K562 (cell line): ENCODE results near the gene ROR2. TPM values are rescaled to one million over a fixed set of nuclear protein-coding genes. Genes with fewer than 3 reads are reported as not detected.

Experiments
- ATAC-seq: fragments of 200-7000 bp; cut with Tn5 transposase; 3 replicates; pipeline ENCODE4 v1.9.1; 2020; ENCODE audit warnings: moderate library complexity
- BruUV-seq: library from RNA; stranded (reverse); fragments of 400-500 nt; replicated peaks from 2 replicates; lab custom pipeline; 2021; lab: Mats Ljungman, UMichigan
- CTCF ChIA-PET: fragments of 300-600 bp; formaldehyde crosslinking; extraction: SDS; loops from one replicate; lab custom pipeline; 2021; ENCODE audit warnings: low intra/inter-chr PET ratio; lab: Yijun Ruan, JAX
- POLR2A ChIA-PET: fragments of 300-600, 350-650 bp; sonication (Branson Sonifier 250); formaldehyde crosslinking; extraction: SDS; loops from one replicate; lab custom pipeline; 2021; ENCODE audit warnings: antibody characterized with exemption, inconsistent platforms; lab: Yijun Ruan, JAX
- DNase-seq, 4 experiments: peaks; one replicate each; pipeline versions ENCODE4 v3.0.0 to v3.0.0-alpha.2; 2011 to 2018; ENCODE audit warnings: low spot score in 3 of 4, mixed read lengths in 3 of 4; ENCODE audit errors: extremely low read depth in 1 of 4
- FAIRE-seq: peaks from 2 replicates; lab custom pipeline; 2011; peaks lifted over from hg19 to GRCh38; lab: Jason Lieb, UNC
- H2AFZ ChIP-seq: 2 replicates; pipeline ENCODE4 v1.6.0; 2011; ENCODE audit warnings: low read depth, low read length, control low read depth, inconsistent platforms
- H3K27ac ChIP-seq: fragments of 200-600 bp; 3 replicates; pipeline ENCODE4 v1.8.0; 2011; ENCODE audit warnings: low read depth, mild to moderate bottlenecking, control low read depth, inconsistent platforms, low read length, moderate library complexity, mixed read lengths; ENCODE audit errors: extremely low read depth
- H3K27me3 ChIP-seq, 2 experiments: fragments of 300-600 bp in 1 of 2; 2 replicates in 1 of 2; 3 replicates in 1 of 2; pipeline versions ENCODE4 v1.6.0 to v1.8.0; 2011; ENCODE audit warnings: inconsistent platforms in 2 of 2, low read length in 2 of 2, mild to moderate bottlenecking in 1 of 2, mixed read lengths in 1 of 2, moderate library complexity in 1 of 2; ENCODE audit not compliant: control insufficient read depth in 2 of 2, insufficient read depth in 2 of 2
- H3K36me3 ChIP-seq: fragments of 300-600 bp; 3 replicates; pipeline ENCODE4 v1.8.0; 2011; ENCODE audit warnings: mild to moderate bottlenecking, low read length, inconsistent platforms; ENCODE audit not compliant: control insufficient read depth, insufficient read depth
- H3K4me1 ChIP-seq, 2 experiments: fragments of 200-600 bp in 1 of 2; replicated peaks in 1 of 2; 2 replicates in 1 of 2; 3 replicates in 1 of 2; pipeline versions ENCODE4 v1.5.1 to v1.8.0; 2011; ENCODE audit warnings: inconsistent platforms in 2 of 2, low read length in 2 of 2, mild to moderate bottlenecking in 1 of 2, mixed read lengths in 1 of 2, moderate library complexity in 1 of 2; ENCODE audit not compliant: control insufficient read depth in 2 of 2, insufficient read depth in 2 of 2
- H3K4me2 ChIP-seq: 2 replicates; pipeline ENCODE4 v1.6.1; 2011; ENCODE audit warnings: low read length, control low read depth, inconsistent platforms, mixed read lengths; ENCODE audit not compliant: insufficient read depth
- H3K4me3 ChIP-seq: fragments of 200-600 bp; sonication (generic), shearing (Covaris generic); 2 replicates; pipeline ENCODE4 v1.5.1; 2016; ENCODE audit warnings: control low read depth, inconsistent platforms
- H3K79me2 ChIP-seq: fragments of 200-600 bp; 3 replicates; pipeline ENCODE4 v1.8.0; 2011; ENCODE audit warnings: low read length, inconsistent platforms; ENCODE audit not compliant: control insufficient read depth, insufficient read depth
- H3K9ac ChIP-seq, 2 experiments: 2 replicates each; pipeline versions ENCODE4 v1.6.0 to v1.6.1; 2011; ENCODE audit warnings: low read depth in 2 of 2, low read length in 2 of 2, control low read depth in 1 of 2, inconsistent platforms in 1 of 2, mild to moderate bottlenecking in 1 of 2, mixed read lengths in 1 of 2; ENCODE audit not compliant: insufficient read depth in 1 of 2
- H3K9me1 ChIP-seq: one replicate; pipeline ENCODE4 v1.6.0; 2011; ENCODE audit warnings: inconsistent platforms, mild to moderate bottlenecking, low read length, moderate library complexity; ENCODE audit not compliant: control insufficient read depth, insufficient read depth
- H3K9me3 ChIP-seq: replicated peaks from 2 replicates; pipeline ENCODE4 v1.5.1; 2011; ENCODE audit warnings: low read depth, low read length, inconsistent platforms; ENCODE audit not compliant: control insufficient read depth, insufficient read depth
- H4K20me1 ChIP-seq: replicated peaks from 2 replicates; pipeline ENCODE4 v1.6.1; 2011; ENCODE audit warnings: low read length, inconsistent platforms, mixed read lengths; ENCODE audit not compliant: control insufficient read depth, insufficient read depth
- ARID2 ChIP-seq: fragments of 450-650 bp; IDR thresholded peaks from 2 replicates; pipeline ENCODE4 v1.6.1; 2017; ENCODE audit warnings: antibody characterized with exemption, mild to moderate bottlenecking
- ILK ChIP-seq: fragments of 450-650 bp; IDR thresholded peaks from 2 replicates; pipeline ENCODE4 v1.6.1; 2016; ENCODE audit warnings: missing genetic modification characterization, low read depth, mild to moderate bottlenecking, missing compliant biosample characterization, moderate library complexity, borderline replicate concordance
- STAT5B ChIP-seq: fragments of 250-450 bp; sonication (Bioruptor Pico); IDR thresholded peaks from 2 replicates; pipeline ENCODE4 v1.8.0; 2021; ENCODE audit warnings: mild to moderate bottlenecking, inconsistent platforms
- ZNF263 ChIP-seq: sonication (generic); formaldehyde crosslinking; IDR thresholded peaks from 2 replicates; pipeline ENCODE4 v1.8.0; 2022; ENCODE audit warnings: mild to moderate bottlenecking, missing genetic modification reagents, borderline replicate concordance
- WGBS: fragments of 100-300 bp; shearing (Covaris generic); methylation state at CpG from one replicate; pipeline ENCODE4 v1.1.6; 2016; ENCODE audit warnings: low coverage, mixed read lengths; ENCODE audit not compliant: insufficient coverage; ENCODE audit errors: missing lambda C conversion rate; 5-methylcytosine and 5-hydroxymethylcytosine counted together
- in situ Hi-C: fragments of 300-500 bp; cut with MboI; formaldehyde crosslinking; loops from 4 replicates; pipeline ENCODE4 v1.15.0; 2018; ENCODE audit warnings: inconsistent platforms, mixed read lengths
- intact Hi-C: fragments of 100-400 bp; cut with micrococcal nuclease; formaldehyde crosslinking; loops from 2 replicates; pipeline ENCODE4 v1.14.2; 2022
- polyA plus RNA-seq, 8 experiments: library from polyadenylated mRNA; depleted of rRNA in 4 of 8; stranded (reverse) in 5 of 8; unstranded in 3 of 8; fragments of >200 nt; fragmentation: Nextera tagmentation in 2 of 8; fragmentation: Illumina TruSeq in 1 of 8; extraction: Ambion mirVana in 2 of 8; extraction: Trizol in 1 of 8; gene quantifications; 2 replicates each; pipeline versions ENCODE4 v1.2.1 to v1.2.3, GENCODE V29; 2011 to 2014; ENCODE audit warnings: inconsistent platforms in 1 of 8, missing spikeins in 1 of 8
- total RNA-seq, 7 experiments: library from RNA; depleted of rRNA in 6 of 7; stranded (reverse); fragments of >200 nt in 6 of 7; fragmentation: Illumina TruSeq in 2 of 7; extraction: Trizol in 2 of 7; gene quantifications; 2 replicates each; pipeline versions ENCODE4 v1.2.1 to v1.2.3, GENCODE V29; 2011 to 2021; ENCODE audit warnings: low replicate concordance in 1 of 7
- TF ChIP-seq, protein P1 (sequence below): fragments of 450-650 bp; IDR thresholded peaks from 2 replicates; pipeline ENCODE4 v1.6.1; 2017; ENCODE audit warnings: antibody characterized with exemption, mild to moderate bottlenecking
- TF ChIP-seq, protein P2 (sequence below): sonication (generic); formaldehyde crosslinking; IDR thresholded peaks from 2 replicates; pipeline ENCODE4 v1.8.1; 2023; ENCODE audit warnings: mild to moderate bottlenecking, missing genetic modification reagents

The ROR2 gene
- total and polyA plus RNA-seq, 9 of the 15 experiments (the other 6 are each of a cell fraction or from before 2014, with no cell fraction given) = 5.6 to 33.8 (median 15.3) TPM

GRCh38 chr9:91820126-91820750 is 129.8 kb downstream of the ROR2 start (continued):
- TF ChIP-seq, protein P1, sequence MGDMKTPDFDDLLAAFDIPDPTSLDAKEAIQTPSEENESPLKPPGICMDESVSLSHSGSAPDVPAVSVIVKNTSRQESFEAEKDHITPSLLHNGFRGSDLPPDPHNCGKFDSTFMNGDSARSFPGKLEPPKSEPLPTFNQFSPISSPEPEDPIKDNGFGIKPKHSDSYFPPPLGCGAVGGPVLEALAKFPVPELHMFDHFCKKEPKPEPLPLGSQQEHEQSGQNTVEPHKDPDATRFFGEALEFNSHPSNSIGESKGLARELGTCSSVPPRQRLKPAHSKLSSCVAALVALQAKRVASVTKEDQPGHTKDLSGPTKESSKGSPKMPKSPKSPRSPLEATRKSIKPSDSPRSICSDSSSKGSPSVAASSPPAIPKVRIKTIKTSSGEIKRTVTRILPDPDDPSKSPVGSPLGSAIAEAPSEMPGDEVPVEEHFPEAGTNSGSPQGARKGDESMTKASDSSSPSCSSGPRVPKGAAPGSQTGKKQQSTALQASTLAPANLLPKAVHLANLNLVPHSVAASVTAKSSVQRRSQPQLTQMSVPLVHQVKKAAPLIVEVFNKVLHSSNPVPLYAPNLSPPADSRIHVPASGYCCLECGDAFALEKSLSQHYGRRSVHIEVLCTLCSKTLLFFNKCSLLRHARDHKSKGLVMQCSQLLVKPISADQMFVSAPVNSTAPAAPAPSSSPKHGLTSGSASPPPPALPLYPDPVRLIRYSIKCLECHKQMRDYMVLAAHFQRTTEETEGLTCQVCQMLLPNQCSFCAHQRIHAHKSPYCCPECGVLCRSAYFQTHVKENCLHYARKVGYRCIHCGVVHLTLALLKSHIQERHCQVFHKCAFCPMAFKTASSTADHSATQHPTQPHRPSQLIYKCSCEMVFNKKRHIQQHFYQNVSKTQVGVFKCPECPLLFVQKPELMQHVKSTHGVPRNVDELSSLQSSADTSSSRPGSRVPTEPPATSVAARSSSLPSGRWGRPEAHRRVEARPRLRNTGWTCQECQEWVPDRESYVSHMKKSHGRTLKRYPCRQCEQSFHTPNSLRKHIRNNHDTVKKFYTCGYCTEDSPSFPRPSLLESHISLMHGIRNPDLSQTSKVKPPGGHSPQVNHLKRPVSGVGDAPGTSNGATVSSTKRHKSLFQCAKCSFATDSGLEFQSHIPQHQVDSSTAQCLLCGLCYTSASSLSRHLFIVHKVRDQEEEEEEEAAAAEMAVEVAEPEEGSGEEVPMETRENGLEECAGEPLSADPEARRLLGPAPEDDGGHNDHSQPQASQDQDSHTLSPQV = no peak
- no peak for TF ChIP-seq ZNF263
- TF ChIP-seq ARID2 = no peak
- no peak for TF ChIP-seq ILK

DNA sequence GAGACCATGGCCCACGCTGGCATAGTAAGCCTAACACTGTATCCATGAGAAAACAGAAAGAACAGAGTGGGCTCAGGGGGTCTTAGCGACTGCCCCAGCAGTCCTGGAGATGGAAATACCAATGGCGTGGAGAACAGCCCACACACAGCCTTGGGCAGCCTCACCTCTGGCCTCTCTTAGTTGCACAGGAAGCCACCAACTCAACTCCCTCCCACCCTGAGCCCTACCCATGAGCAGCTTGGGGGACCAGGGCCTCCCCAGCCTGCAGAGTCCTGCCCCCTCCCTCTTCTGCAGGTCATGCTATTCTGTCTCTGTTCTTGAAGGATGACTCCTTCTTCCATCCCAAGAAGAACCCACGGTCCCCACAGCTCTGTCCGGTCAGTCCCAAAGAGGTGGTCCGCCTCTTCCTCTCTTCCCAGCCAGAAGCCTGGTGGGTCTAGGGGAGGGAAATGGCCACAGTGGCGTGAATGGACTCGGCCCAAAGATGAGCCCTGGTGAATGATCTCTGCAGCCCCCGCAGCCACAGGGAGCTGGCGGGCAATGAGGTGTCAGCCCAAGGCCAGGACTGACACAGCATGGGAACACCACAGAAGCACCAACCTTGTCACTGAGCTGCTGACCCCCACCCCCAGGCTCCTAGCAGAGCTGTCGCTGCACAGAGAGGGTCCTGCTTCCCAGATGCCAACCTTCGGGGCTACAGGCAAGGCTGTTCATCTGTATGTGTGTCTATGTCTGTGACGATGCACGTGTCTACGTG is 131.2 kb downstream of the ROR2 start:
- Histone ChIP-seq H3K79me2 (peaks cover 66% of the 10 kb centered on the region), H3K9me3 (no peaks in the 10 kb centered on the region), H2AFZ (no peak overlapping the region), H3K9me1 (peaks cover 8% of the 10 kb centered on the region), H3K9ac (peak overlapping the region in 1 of 2 experiments; percentile 43; a peak in 1 of 4 replicates), H3K4me2 (peak overlapping the region; percentile 22; the same call in 1 of the 2 replicates), H3K4me1 (peaks cover 23 to 25% of the 10 kb centered on the region in 2 experiments), H3K36me3 (peaks cover 4% of the 10 kb centered on the region; the same call in 1 of the 3 replicates), H3K4me3 (no peak overlapping the region), H4K20me1 (no peaks in the 10 kb centered on the region; the same call in 1 of the 2 replicates), H3K27ac (no peak overlapping the region), H3K27me3 (no peaks in the 10 kb centered on the region)
- BruUV-seq = no TSS peak
- intact Hi-C loops = no loop called here
- 69% methylated on average over 12 of the region's 15 CpGs for WGBS
- DNase-seq (no peak), ATAC-seq (peak; percentile 68), FAIRE-seq (no peak)
- ChIA-PET CTCF (no interaction called here), POLR2A (interaction anchor here (0.7 to 0.9 kb wide), 2 partner anchors 22 to 74 kb away, joined by 3 to 6 read pairs; no protein-coding TSS in a partner anchor)
- TF ChIP-seq, protein P2, sequence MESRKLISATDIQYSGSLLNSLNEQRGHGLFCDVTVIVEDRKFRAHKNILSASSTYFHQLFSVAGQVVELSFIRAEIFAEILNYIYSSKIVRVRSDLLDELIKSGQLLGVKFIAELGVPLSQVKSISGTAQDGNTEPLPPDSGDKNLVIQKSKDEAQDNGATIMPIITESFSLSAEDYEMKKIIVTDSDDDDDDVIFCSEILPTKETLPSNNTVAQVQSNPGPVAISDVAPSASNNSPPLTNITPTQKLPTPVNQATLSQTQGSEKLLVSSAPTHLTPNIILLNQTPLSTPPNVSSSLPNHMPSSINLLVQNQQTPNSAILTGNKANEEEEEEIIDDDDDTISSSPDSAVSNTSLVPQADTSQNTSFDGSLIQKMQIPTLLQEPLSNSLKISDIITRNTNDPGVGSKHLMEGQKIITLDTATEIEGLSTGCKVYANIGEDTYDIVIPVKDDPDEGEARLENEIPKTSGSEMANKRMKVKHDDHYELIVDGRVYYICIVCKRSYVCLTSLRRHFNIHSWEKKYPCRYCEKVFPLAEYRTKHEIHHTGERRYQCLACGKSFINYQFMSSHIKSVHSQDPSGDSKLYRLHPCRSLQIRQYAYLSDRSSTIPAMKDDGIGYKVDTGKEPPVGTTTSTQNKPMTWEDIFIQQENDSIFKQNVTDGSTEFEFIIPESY = peak; percentile 87
- TF ChIP-seq STAT5B = no peak
- in situ Hi-C loops = no loop called here
